ENCODE measurements around the gene TEX264.

Gene TEX264

DNA sequence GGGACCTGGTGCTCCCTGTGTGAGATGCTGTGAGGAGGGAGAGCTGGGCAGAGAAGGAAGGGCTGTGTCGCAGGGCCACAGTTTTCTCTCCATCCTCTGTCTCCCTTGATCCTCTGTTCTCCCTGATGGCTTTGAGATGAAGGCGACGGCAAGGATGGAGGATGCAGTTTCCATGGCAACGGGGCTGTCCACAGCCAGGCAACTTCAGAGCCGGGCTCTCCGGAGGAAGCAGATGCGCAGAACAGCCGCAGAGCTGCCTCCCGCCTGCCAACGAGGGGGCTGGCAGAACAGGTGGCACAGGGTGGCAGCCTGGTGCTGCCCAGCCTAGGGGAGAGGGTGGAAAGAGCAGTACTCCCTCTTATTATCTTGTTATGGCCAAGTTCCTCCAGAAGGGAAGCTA is 25.9 kb downstream of the TEX264 start:
- Histone ChIP-seq H2BK5ac (ENCODE audit: low read depth, low read length, poor library complexity) (no peak overlapping the region), H4K12ac (ENCODE audit: low read depth, low read length) (no peak overlapping the region), H3K9me3 (ENCODE audit: insufficient read depth, low read depth, low read length) (no peaks in the 10 kb centered on the region), H3K27ac (ENCODE audit: low read depth, low read length) (no peak overlapping the region), H3K36me3 (ENCODE audit: control insufficient read depth in 1 of 2, insufficient read depth in 2 of 2, low read length in 2 of 2) (peaks cover 20 to 28% of the 10 kb centered on the region in 2 experiments), H2AFZ (ENCODE audit: insufficient read depth, low read length, poor library complexity) (no peak overlapping the region), H3K4me3 (ENCODE audit: low read depth, low read length) (no peak overlapping the region), H2BK12ac (ENCODE audit: low read length) (no peak overlapping the region), H4K8ac (ENCODE audit: low read depth, low read length) (no peak overlapping the region), H2AK5ac (ENCODE audit: low read length) (no peak overlapping the region), H3K4me1 (ENCODE audit: control insufficient read depth in 1 of 2, insufficient read depth in 2 of 2, low read length in 2 of 2) (no peaks in the 10 kb centered on the region), H3K27me3 (ENCODE audit: insufficient read depth, low read length) (no peaks in the 10 kb centered on the region), H2BK120ac (ENCODE audit: insufficient read depth, low read length, poor library complexity) (no peak overlapping the region), H3K18ac (ENCODE audit: low read length) (no peak overlapping the region), H3K9ac (ENCODE audit: low read length) (no peak overlapping the region), H3K79me2 (ENCODE audit: control insufficient read depth, insufficient read depth, low read length, poor library complexity) (no peaks in the 10 kb centered on the region), H3K79me1 (ENCODE audit: low read length) (no peaks in the 10 kb centered on the region), H3K4ac (ENCODE audit: low read depth, low read length) (no peak overlapping the region), H4K91ac (ENCODE audit: low read depth, low read length) (no peak overlapping the region), H3K14ac (ENCODE audit: low read length) (no peak overlapping the region), H3K23ac (ENCODE audit: low read length) (no peak overlapping the region), H3K4me2 (ENCODE audit: low read length) (no peak overlapping the region)
- no CpG with 5 or more reads among the region's 10 CpGs for WGBS (ENCODE audit: extremely low coverage, insufficient coverage, insufficient read length)
- DNase-seq = no peak

DNA sequence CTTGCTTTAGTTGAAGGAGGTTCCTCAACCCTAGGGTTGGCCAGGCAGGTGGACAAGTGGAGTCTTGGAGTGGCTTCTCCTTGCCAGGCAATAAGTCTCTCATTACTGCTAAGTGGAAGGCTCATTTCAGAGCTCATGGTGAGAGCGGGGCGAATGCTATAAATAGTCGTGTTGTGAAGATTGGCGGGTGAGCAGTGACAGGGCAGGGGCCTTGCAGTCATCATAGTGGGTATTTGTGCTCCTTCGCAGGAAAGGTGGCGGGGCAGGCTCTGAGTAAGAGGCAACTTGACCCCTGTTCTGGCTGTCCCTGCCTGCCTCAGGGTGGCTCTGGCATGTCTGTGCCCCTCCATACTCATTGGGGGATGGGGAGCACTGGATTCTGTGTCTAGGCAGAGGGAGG is 27.2 kb downstream of the TEX264 start:
- Histone ChIP-seq H3K4ac (ENCODE audit: low read depth, low read length) (no peak overlapping the region), H3K9ac (ENCODE audit: low read length) (no peak overlapping the region), H2BK5ac (ENCODE audit: low read depth, low read length, poor library complexity) (no peak overlapping the region), H4K8ac (ENCODE audit: low read depth, low read length) (no peak overlapping the region), H4K91ac (ENCODE audit: low read depth, low read length) (no peak overlapping the region), H3K79me1 (ENCODE audit: low read length) (no peaks in the 10 kb centered on the region), H3K79me2 (ENCODE audit: control insufficient read depth, insufficient read depth, low read length, poor library complexity) (no peaks in the 10 kb centered on the region), H3K27me3 (ENCODE audit: insufficient read depth, low read length) (no peaks in the 10 kb centered on the region), H3K14ac (ENCODE audit: low read length) (no peak overlapping the region), H3K9me3 (ENCODE audit: insufficient read depth, low read depth, low read length) (no peaks in the 10 kb centered on the region), H3K4me2 (ENCODE audit: low read length) (no peak overlapping the region), H2BK120ac (ENCODE audit: insufficient read depth, low read length, poor library complexity) (no peak overlapping the region), H2AK5ac (ENCODE audit: low read length) (no peak overlapping the region), H4K12ac (ENCODE audit: low read depth, low read length) (no peak overlapping the region), H2BK12ac (ENCODE audit: low read length) (no peak overlapping the region), H3K18ac (ENCODE audit: low read length) (no peak overlapping the region), H3K27ac (ENCODE audit: low read depth, low read length) (no peak overlapping the region), H3K4me3 (ENCODE audit: low read depth, low read length) (no peak overlapping the region), H3K36me3 (ENCODE audit: control insufficient read depth in 1 of 2, insufficient read depth in 2 of 2, low read length in 2 of 2) (peaks cover 20 to 24% of the 10 kb centered on the region in 2 experiments), H2AFZ (ENCODE audit: insufficient read depth, low read length, poor library complexity) (no peak overlapping the region), H3K4me1 (ENCODE audit: control insufficient read depth in 1 of 2, insufficient read depth in 2 of 2, low read length in 2 of 2) (no peaks in the 10 kb centered on the region), H3K23ac (ENCODE audit: low read length) (no peak overlapping the region)
- WGBS (ENCODE audit: extremely low coverage, insufficient coverage, insufficient read length) = no CpG with 5 or more reads among the region's 6 CpGs
- DNase-seq = no peak

DNA sequence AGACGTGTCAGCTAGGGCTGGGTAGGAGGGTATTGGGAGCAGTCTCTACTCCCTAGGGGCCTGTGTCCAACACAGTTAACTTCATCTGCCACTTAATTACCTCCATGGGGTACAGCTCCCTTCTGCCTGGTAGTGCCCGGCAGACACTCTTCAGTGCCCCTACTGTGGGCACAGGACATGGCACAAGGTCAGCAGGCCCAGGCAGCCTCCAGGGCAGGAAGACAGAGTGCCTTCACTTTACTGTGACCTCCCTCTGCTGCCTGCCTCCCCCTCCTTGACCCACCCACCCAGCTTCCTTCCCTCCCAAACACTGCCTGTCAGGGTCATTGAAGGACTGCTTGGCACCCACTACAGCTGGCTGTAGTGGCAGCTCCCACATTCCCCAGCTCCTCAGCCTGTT is 29.4 kb downstream of the TEX264 start:
- no peak overlapping the region for H4K12ac ChIP-seq (ENCODE audit: low read depth, low read length)
- peaks cover 27% of the 10 kb centered on the region in 2 experiments for H3K36me3 ChIP-seq (ENCODE audit: control insufficient read depth in 1 of 2, insufficient read depth in 2 of 2, low read length in 2 of 2)
- H2AFZ ChIP-seq (ENCODE audit: insufficient read depth, low read length, poor library complexity) = no peak overlapping the region
- H2BK120ac ChIP-seq (ENCODE audit: insufficient read depth, low read length, poor library complexity) = no peak overlapping the region
- H3K9me3 ChIP-seq (ENCODE audit: insufficient read depth, low read depth, low read length) = peaks cover 2% of the 10 kb centered on the region
- no peak overlapping the region for H3K27ac ChIP-seq (ENCODE audit: low read depth, low read length)
- H3K18ac ChIP-seq (ENCODE audit: low read length) = no peak overlapping the region
- no peak overlapping the region for H3K9ac ChIP-seq (ENCODE audit: low read length)
- H3K14ac ChIP-seq (ENCODE audit: low read length) = no peak overlapping the region
- H3K27me3 ChIP-seq (ENCODE audit: insufficient read depth, low read length) = no peaks in the 10 kb centered on the region
- H3K79me2 ChIP-seq (ENCODE audit: control insufficient read depth, insufficient read depth, low read length, poor library complexity) = no peaks in the 10 kb centered on the region
- H3K4me3 ChIP-seq (ENCODE audit: low read depth, low read length) = no peak overlapping the region
- no peak overlapping the region for H2AK5ac ChIP-seq (ENCODE audit: low read length)
- H3K79me1 ChIP-seq (ENCODE audit: low read length) = no peaks in the 10 kb centered on the region
- no CpG with 5 or more reads among the region's 2 CpGs for WGBS (ENCODE audit: extremely low coverage, insufficient coverage, insufficient read length)
- no peaks in the 10 kb centered on the region for H3K4me1 ChIP-seq (ENCODE audit: control insufficient read depth in 1 of 2, insufficient read depth in 2 of 2, low read length in 2 of 2)
- DNase-seq = no peak
- H2BK5ac ChIP-seq (ENCODE audit: low read depth, low read length, poor library complexity) = no peak overlapping the region
- H2BK12ac ChIP-seq (ENCODE audit: low read length) = no peak overlapping the region
- H4K91ac ChIP-seq (ENCODE audit: low read depth, low read length) = no peak overlapping the region
- H3K23ac ChIP-seq (ENCODE audit: low read length) = no peak overlapping the region
- no peak overlapping the region for H4K8ac ChIP-seq (ENCODE audit: low read depth, low read length)
- H3K4ac ChIP-seq (ENCODE audit: low read depth, low read length) = no peak overlapping the region
- H3K4me2 ChIP-seq (ENCODE audit: low read length) = no peak overlapping the region

GRCh38 chr3:51702156-51702555 is 31.1 kb downstream of the TEX264 start:
- Histone ChIP-seq H2BK5ac (ENCODE audit: low read depth, low read length, poor library complexity) (no peak overlapping the region), H3K4me1 (ENCODE audit: control insufficient read depth in 1 of 2, insufficient read depth in 2 of 2, low read length in 2 of 2) (no peaks in the 10 kb centered on the region), H2AK5ac (ENCODE audit: low read length) (no peak overlapping the region), H2BK12ac (ENCODE audit: low read length) (no peak overlapping the region), H4K91ac (ENCODE audit: low read depth, low read length) (no peak overlapping the region), H3K79me2 (ENCODE audit: control insufficient read depth, insufficient read depth, low read length, poor library complexity) (no peaks in the 10 kb centered on the region), H2BK120ac (ENCODE audit: insufficient read depth, low read length, poor library complexity) (no peak overlapping the region), H4K8ac (ENCODE audit: low read depth, low read length) (no peak overlapping the region), H3K36me3 (ENCODE audit: control insufficient read depth in 1 of 2, insufficient read depth in 2 of 2, low read length in 2 of 2) (peaks cover 22 to 23% of the 10 kb centered on the region in 2 experiments), H3K9me3 (ENCODE audit: insufficient read depth, low read depth, low read length) (peaks cover 2% of the 10 kb centered on the region), H3K14ac (ENCODE audit: low read length) (no peak overlapping the region), H3K4me2 (ENCODE audit: low read length) (no peak overlapping the region), H3K23ac (ENCODE audit: low read length) (no peak overlapping the region), H3K79me1 (ENCODE audit: low read length) (no peaks in the 10 kb centered on the region), H3K27me3 (ENCODE audit: insufficient read depth, low read length) (peaks cover 2% of the 10 kb centered on the region), H2AFZ (ENCODE audit: insufficient read depth, low read length, poor library complexity) (no peak overlapping the region), H3K18ac (ENCODE audit: low read length) (no peak overlapping the region), H3K4ac (ENCODE audit: low read depth, low read length) (no peak overlapping the region), H3K9ac (ENCODE audit: low read length) (no peak overlapping the region), H3K4me3 (ENCODE audit: low read depth, low read length) (no peak overlapping the region), H3K27ac (ENCODE audit: low read depth, low read length) (no peak overlapping the region), H4K12ac (ENCODE audit: low read depth, low read length) (no peak overlapping the region)
- WGBS (ENCODE audit: extremely low coverage, insufficient coverage, insufficient read length) = no CpG with 5 or more reads among the region's 2 CpGs
- DNase-seq = no peak

Measured in trophoblast cell (in vitro differentiated cells and primary cell).